NCI-H1092 treated with DMSO at 0.1 percent for 48 hours (cell line): ENCODE measurements around the gene HCCS.
A peak's percentile ranks its signal among the peaks of the same experiment; 100 is the strongest.

Experiments
- DNase-seq: peaks from one replicate; lab custom pipeline; 2025; lab: John Stamatoyannopoulos, UW

HCCS gene

GRCh38 chrX:11111037-11111851 lies at the start of gene HCCS:
Gene HCCS (plus strand): TSS chrX:11111332. CDS start chrX:11112061, 729 bp downstream.
- peak; percentile 87 for DNase-seq

- DNase-seq, result no peak
Measured at GRCh38 chrX:11064276-11064675, 46.9 kb upstream of the HCCS start.

- no peak for DNase-seq
Measured at GRCh38 chrX:11064851-11065600, 46.1 kb upstream of the HCCS start.

DNA sequence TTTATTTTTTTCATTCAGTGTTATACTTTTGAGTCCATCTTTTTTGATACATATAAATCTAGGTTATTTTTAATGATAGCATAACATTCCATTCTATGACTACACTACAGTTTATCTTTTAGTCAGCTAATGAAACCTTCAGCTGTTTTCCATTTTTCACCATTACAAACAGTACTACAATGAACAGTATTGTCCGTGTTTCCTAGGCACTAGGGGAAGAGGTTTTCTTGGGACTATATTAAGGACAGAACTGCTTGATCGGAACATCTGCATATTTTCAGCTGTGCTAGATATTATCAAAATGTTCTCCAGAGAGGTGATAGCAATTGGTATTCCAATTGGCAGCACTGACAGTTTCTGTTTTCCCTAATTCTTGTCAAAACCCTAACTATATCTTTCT lies 44.3 kb upstream of the HCCS start:
- no peak for DNase-seq

DNA sequence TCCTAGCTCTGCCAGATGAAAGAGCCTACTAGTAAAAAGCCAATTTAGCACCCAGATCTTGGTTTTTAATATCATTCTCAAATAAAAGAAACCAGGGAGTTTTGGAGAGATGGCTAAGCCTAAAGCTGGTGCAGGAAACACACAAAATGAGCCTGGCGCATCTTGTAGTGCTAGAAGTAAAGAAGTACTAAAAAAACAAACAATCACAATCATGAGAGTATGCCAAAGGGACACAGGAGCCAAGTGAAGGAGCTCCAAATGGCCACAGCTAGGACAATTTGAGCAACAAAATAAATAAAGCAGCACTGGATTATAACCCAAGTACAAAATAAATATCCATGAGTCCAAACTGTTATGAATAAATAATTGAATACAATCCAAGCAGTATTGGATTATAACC lies 37.8 kb upstream of the HCCS start:
- no peak for DNase-seq

DNA sequence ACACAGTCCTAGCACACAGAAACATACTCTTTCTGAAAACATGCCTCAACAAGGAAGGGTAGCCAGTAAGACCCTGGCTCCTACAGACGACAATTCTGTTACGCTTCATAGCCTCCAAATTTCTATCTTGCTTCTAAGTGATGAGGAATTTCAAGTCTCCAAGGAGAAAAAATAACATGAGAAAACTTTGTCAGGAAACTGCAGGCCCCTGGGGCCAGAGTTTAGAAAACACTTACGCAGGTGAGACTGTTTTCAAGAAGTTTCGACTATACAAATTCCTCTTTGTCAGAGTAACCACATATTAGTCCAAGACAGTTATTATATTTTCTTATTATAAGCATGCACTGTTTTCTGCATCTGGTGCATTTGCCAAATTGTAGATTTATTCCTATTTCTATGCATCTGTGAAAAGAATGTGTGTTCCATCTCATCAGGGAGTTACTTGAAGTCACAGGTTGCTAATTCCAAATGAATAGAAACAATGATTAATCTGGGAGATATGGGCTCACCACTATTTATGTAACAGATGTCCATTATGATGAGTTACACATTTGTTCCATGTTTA lies 30.3 kb upstream of the HCCS start:
- DNase-seq, result no peak

GRCh38 chrX:11081511-11081910 lies 29.6 kb upstream of the HCCS start:
- no peak for DNase-seq

GRCh38 chrX:11085305-11085704 lies 25.8 kb upstream of the HCCS start:
- no peak for DNase-seq

DNA sequence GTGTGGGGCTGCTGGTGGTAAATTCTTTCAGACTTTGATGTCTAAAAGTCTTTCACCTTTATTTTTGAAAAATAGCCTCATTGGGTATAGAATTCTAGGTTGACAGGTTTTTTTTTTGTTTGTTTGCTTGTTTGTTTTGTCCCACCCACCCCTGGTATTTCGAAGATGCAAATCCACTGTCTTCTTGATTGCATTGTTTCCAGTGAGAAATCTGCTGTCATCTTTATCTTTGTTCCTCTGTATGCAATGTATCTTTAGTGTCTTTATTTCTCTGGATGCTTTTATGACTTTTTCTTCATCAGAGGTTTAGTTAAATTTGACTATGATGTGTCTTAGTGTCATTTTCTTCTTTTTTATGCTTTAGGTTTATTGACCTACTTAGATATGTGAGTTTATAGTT lies 21.3 kb upstream of the HCCS start:
- DNase-seq, result no peak

DNA sequence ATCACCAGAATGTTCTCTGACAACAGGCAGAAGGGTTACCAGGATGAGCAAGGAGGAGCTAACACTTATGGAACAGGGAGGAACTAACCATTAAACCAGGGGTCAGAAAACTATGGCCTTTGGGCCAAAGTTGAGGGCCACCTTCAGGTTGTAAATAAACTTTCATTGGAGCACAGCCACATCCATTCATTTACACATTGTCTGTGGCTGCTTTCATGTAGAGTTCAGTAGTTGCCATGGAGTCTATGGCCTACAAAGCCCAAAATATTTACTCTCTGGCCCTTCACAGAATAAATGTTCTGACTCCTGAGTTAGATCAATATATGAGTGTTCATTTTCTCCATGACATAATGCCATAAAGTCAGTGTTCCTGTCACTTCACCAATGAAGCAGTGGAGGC lies 13.2 kb upstream of the HCCS start:
- DNase-seq, result peak; percentile 2

DNA sequence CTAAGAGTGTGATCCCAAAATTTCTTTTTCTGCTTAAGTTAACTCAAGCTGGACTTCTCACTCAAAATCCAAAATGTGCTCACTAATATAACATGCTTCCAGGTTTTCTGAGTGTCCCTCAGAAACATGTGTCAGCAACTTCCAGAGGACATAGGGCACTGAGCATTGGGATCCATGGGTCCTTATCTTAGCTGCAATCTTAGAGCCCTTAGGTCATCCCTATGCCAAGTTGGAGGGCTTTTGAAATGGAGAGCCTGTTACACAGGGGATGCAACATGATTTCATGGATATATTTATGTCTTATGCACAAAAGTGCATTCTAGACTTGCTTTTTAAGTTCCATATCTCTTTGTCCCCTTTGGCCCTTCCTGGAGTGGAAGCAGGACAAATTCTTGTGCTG lies 11.7 kb upstream of the HCCS start:
- no peak for DNase-seq

GRCh38 chrX:11100281-11101035 lies 10.7 kb upstream of the HCCS start:
- peak; percentile 34 for DNase-seq

- no peak for DNase-seq
Measured at GRCh38 chrX:11103006-11103405, 8.1 kb upstream of the HCCS start.

GRCh38 chrX:11103751-11104150 lies 7.4 kb upstream of the HCCS start:
- DNase-seq, result no peak

GRCh38 chrX:11105080-11105479 lies 6.1 kb upstream of the HCCS start:
- DNase-seq, result no peak

DNA sequence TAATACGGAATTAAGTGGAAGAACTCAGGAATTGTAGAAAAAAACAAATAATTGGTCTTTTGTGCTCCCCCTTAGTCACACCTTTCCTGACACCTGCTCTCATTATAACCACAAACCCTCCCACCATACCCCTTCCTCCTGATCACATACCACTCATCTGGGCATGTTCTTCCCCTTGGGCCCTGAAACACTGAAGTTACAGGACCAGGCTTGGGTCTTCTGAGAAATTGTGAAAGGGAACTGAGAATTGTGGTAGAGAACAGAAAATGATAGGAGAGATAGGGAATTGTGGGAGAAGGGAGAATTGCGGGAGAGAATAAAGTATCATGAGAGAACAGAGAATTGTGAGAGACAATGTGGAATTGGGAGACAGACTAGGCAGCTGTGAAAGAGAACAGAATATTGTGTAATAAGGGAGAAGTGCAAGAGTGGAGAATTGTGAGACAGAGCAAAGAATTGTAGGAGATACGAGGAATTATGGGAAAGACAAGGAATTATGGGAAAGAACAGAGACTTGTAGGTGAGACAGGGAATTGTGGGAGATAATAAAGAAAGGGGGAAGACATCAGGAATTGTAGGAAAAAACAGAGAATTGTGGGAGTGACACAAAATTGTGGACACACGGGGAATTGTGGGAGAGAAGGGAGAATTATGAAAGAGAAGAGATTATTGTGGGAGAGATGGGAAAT lies 2.7 kb upstream of the HCCS start:
- DNase-seq, result no peak

- DNase-seq, result no peak
Measured at GRCh38 chrX:11109968-11110367, 1.2 kb upstream of the HCCS start.

- no peak for DNase-seq
Measured at GRCh38 chrX:11111947-11112346, 815 bp downstream of the HCCS start.

- no peak for DNase-seq
Measured at GRCh38 chrX:11113731-11114130, 2.6 kb downstream of the HCCS start.

GRCh38 chrX:11117745-11118144 lies 6.6 kb downstream of the HCCS start:
- no peak for DNase-seq

GRCh38 chrX:11119313-11119943 lies 8.3 kb downstream of the HCCS start:
- no peak for DNase-seq
